SK-N-SH treated with all-trans-retinoic acid at 6 μM for 48 hours (cell line): ENCODE measurements around the gene BCAN.

Source experiments
- ATAC-seq: fragments of 200-7000 bp; cut with Tn5 transposase; 3 replicates; pipeline ENCODE4 v1.9.1; 2020; ENCODE audit warnings: mild to moderate bottlenecking, moderate library complexity
- ARNTL ChIP-seq: fragments of 450-650 bp; formaldehyde crosslinking; IDR thresholded peaks from 2 replicates; pipeline ENCODE4 v1.5.0; 2020; ENCODE audit warnings: low read depth, mild to moderate bottlenecking, moderate library complexity, borderline replicate concordance
- GLIS3 ChIP-seq: fragments of 250-450 bp; sonication (Bioruptor Pico); IDR thresholded peaks from 2 replicates; pipeline ENCODE4 v1.5.0; 2020; ENCODE audit warnings: mild to moderate bottlenecking, moderate library complexity
- ISL1 ChIP-seq: fragments of 250-450 bp; sonication (Bioruptor Pico); IDR thresholded peaks from 2 replicates; pipeline ENCODE4 v2.1.2; 2022; ENCODE audit warnings: mild to moderate bottlenecking, moderate library complexity
- OSR1 ChIP-seq: fragments of 250-450 bp; sonication (Bioruptor Pico); IDR thresholded peaks from 2 replicates; pipeline ENCODE4 v1.8.0; 2022; ENCODE audit warnings: moderate library complexity, mild to moderate bottlenecking, inconsistent platforms
- RARB ChIP-seq: fragments of 250-450 bp; sonication (Bioruptor Pico); IDR thresholded peaks from 2 replicates; pipeline ENCODE4 v1.8.0; 2021; ENCODE audit warnings: mild to moderate bottlenecking, moderate library complexity
- SNAI2 ChIP-seq: fragments of 250-450 bp; sonication (Bioruptor Pico); IDR thresholded peaks from 2 replicates; pipeline ENCODE4 v1.5.0; 2020; ENCODE audit warnings: mild to moderate bottlenecking, moderate library complexity
- TOX ChIP-seq: fragments of 250-450 bp; sonication (Bioruptor Pico); IDR thresholded peaks from 2 replicates; pipeline ENCODE4 v1.8.0; 2021; ENCODE audit warnings: mild to moderate bottlenecking, moderate library complexity, borderline replicate concordance
- ZC3H10 ChIP-seq: fragments of 250-450 bp; sonication (Bioruptor Pico); IDR thresholded peaks from 2 replicates; pipeline ENCODE4 v1.5.1; 2021; ENCODE audit warnings: mild to moderate bottlenecking, moderate library complexity
- ZFP3 ChIP-seq: fragments of 250-450 bp; sonication (Bioruptor Pico); IDR thresholded peaks from 2 replicates; pipeline ENCODE4 v1.5.0; 2020; ENCODE audit warnings: mild to moderate bottlenecking, moderate library complexity
- ZFP30 ChIP-seq: fragments of 450-650 bp; formaldehyde crosslinking; IDR thresholded peaks from 2 replicates; pipeline ENCODE4 v1.5.0; 2022; ENCODE audit warnings: mild to moderate bottlenecking, moderate library complexity
- ZNF8 ChIP-seq: fragments of 450-650 bp; formaldehyde crosslinking; IDR thresholded peaks from 2 replicates; pipeline ENCODE4 v1.5.0; 2020; ENCODE audit warnings: mild to moderate bottlenecking, moderate library complexity
- TF ChIP-seq, protein P1 (sequence below): fragments of 250-450 bp; sonication (Bioruptor Pico); IDR thresholded peaks from 2 replicates; pipeline ENCODE4 v1.5.1; 2020; ENCODE audit warnings: low read depth, mild to moderate bottlenecking, moderate library complexity
- TF ChIP-seq, protein P2 (sequence below): fragments of 250-450 bp; sonication (Bioruptor Pico); IDR thresholded peaks from 2 replicates; pipeline ENCODE4 v1.8.0; 2020; ENCODE audit warnings: mild to moderate bottlenecking, moderate library complexity, borderline replicate concordance
- TF ChIP-seq, protein P3 (sequence below): fragments of 250-450 bp; sonication (Bioruptor Pico); IDR thresholded peaks from 2 replicates; pipeline ENCODE4 v1.5.1; 2021; ENCODE audit warnings: mild to moderate bottlenecking, moderate library complexity
- TF ChIP-seq, protein P4 (sequence below): fragments of 250-450 bp; sonication (Bioruptor Pico); IDR thresholded peaks from 2 replicates; pipeline ENCODE4 v1.8.0; 2021; ENCODE audit warnings: low read depth, mild to moderate bottlenecking, moderate library complexity, borderline replicate concordance

Gene BCAN

DNA sequence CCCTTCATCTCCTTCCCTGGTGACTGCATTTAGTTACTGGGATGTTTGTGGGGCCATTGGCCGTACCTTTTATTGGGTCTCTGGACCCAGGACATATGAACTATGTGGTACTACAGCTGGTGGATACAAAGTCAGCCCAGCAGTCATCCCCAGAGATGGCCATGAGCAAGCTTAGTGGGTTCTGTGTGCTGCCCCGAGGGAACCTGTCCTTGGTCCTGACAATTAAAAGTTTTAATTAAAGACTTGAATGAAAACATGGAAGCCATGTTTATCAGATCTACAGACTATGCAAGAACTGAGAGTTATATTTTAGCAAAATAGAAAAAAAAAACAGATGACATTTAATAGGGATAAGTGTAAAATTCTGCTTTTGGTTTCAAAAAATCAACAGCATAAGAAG is 38.1 kb downstream of the BCAN start:
- TF ChIP-seq ZFP30 (CRISPR knock-in tag) (no peak), GLIS3 (CRISPR knock-in tag) (no peak)
- ATAC-seq, result no peak

DNA sequence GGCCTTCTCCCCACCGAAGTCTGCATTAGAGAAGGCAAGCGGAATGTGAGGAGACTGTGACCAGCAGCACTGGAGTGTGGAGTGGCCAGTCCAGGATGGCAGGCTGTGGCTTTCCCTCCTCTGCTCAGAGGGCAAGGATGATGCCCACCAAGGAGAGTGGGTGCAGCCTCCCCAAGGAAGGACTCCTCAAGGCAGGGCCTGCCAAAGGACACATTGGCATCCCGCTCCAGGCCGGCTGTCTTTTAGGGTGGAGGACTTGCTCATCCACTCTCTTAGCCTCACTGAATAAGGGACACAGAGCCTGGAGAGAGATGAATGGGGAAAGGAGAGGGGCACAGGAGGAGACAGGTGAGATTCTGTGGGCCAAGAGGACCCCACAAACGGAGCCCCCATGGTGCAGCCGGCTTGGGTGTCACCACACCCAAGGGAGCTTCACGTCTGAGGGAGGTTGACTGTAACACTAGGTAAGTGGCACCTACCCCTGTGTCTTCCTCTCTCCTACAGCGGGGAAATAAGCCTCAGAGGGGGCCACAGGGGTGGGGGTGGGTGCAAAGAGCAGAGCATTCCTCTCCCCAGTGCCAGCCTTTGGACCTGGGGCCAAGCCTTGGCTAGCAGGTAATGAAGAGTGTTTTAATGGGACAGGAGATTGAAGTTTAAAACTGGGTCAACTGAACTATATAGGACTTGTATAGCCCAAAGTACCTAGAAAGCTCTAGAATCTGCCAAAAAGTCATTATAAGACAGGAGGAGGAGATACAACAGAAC is 39.5 kb downstream of the BCAN start:
- no peak for ATAC-seq
- TF ChIP-seq ISL1, result no peak
- no peak for TF ChIP-seq SNAI2 (CRISPR knock-in tag)
- no peak for TF ChIP-seq RARB
- TF ChIP-seq, protein P1, sequence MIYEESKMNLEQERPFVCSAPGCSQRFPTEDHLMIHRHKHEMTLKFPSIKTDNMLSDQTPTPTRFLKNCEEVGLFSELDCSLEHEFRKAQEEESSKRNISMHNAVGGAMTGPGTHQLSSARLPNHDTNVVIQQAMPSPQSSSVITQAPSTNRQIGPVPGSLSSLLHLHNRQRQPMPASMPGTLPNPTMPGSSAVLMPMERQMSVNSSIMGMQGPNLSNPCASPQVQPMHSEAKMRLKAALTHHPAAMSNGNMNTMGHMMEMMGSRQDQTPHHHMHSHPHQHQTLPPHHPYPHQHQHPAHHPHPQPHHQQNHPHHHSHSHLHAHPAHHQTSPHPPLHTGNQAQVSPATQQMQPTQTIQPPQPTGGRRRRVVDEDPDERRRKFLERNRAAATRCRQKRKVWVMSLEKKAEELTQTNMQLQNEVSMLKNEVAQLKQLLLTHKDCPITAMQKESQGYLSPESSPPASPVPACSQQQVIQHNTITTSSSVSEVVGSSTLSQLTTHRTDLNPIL (CRISPR knock-in tag), result no peak
- no peak for TF ChIP-seq OSR1 (CRISPR knock-in tag)
- no peak for TF ChIP-seq ARNTL (CRISPR knock-in tag)
- no peak for TF ChIP-seq ZNF8 (CRISPR knock-in tag)
- TF ChIP-seq, protein P2, sequence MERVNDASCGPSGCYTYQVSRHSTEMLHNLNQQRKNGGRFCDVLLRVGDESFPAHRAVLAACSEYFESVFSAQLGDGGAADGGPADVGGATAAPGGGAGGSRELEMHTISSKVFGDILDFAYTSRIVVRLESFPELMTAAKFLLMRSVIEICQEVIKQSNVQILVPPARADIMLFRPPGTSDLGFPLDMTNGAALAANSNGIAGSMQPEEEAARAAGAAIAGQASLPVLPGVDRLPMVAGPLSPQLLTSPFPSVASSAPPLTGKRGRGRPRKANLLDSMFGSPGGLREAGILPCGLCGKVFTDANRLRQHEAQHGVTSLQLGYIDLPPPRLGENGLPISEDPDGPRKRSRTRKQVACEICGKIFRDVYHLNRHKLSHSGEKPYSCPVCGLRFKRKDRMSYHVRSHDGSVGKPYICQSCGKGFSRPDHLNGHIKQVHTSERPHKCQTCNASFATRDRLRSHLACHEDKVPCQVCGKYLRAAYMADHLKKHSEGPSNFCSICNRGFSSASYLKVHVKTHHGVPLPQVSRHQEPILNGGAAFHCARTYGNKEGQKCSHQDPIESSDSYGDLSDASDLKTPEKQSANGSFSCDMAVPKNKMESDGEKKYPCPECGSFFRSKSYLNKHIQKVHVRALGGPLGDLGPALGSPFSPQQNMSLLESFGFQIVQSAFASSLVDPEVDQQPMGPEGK, result no peak
- TF ChIP-seq, protein P3, sequence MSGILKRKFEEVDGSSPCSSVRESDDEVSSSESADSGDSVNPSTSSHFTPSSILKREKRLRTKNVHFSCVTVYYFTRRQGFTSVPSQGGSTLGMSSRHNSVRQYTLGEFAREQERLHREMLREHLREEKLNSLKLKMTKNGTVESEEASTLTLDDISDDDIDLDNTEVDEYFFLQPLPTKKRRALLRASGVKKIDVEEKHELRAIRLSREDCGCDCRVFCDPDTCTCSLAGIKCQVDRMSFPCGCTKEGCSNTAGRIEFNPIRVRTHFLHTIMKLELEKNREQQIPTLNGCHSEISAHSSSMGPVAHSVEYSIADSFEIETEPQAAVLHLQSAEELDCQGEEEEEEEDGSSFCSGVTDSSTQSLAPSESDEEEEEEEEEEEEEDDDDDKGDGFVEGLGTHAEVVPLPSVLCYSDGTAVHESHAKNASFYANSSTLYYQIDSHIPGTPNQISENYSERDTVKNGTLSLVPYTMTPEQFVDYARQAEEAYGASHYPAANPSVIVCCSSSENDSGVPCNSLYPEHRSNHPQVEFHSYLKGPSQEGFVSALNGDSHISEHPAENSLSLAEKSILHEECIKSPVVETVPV (CRISPR knock-in tag), result no peak
- no peak for TF ChIP-seq ZFP3 (CRISPR knock-in tag)
- TF ChIP-seq ZC3H10 (CRISPR knock-in tag), result no peak
- no peak for TF ChIP-seq GLIS3 (CRISPR knock-in tag)
- no peak for TF ChIP-seq TOX (CRISPR knock-in tag)
- TF ChIP-seq, all 23 proteins: peak for 0

DNA sequence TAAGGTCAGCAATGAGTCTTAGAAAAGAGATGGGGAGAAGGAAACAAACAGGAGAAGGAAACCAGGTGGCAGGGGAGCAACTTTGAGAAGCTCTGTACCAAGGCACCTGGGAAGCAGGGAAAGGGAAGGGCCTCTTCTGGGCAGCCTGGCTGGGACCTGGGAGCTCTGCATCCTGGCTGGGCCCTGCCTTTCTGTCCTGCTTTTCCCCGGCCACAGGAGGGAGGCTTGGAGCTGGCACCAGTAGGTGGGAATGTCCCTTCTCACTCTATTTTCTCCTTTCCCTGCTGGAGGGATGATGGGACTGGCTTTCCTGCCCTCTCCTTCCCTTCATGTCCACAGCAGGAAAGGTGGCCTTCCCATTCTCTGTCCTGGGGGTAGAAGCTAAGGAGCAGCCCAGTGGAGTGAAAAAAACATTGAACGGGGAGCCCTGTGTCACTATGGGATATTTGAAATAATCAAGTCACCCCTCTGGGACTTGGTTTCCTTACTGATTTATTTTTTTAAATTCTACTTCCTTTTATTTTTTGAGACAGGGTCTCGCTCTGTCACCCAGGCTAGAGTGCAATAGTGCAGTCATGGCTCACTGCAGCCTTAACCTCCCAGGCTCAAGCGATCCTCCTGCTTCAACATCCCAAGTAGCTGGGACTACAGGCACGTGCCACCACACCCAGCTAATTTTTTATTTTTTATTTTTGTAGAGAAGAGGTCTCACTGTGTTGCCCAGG is 40.4 kb downstream of the BCAN start:
- ATAC-seq, result peak; percentile 25
- TF ChIP-seq, protein P4, sequence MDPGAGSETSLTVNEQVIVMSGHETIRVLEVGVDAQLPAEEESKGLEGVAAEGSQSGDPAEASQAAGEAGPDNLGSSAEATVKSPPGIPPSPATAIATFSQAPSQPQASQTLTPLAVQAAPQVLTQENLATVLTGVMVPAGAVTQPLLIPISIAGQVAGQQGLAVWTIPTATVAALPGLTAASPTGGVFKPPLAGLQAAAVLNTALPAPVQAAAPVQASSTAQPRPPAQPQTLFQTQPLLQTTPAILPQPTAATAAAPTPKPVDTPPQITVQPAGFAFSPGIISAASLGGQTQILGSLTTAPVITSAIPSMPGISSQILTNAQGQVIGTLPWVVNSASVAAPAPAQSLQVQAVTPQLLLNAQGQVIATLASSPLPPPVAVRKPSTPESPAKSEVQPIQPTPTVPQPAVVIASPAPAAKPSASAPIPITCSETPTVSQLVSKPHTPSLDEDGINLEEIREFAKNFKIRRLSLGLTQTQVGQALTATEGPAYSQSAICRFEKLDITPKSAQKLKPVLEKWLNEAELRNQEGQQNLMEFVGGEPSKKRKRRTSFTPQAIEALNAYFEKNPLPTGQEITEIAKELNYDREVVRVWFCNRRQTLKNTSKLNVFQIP (CRISPR knock-in tag), result no peak
- TF ChIP-seq, protein P3 (CRISPR knock-in tag), result no peak
- TF ChIP-seq, protein P2, result no peak
- TF ChIP-seq, protein P1 (CRISPR knock-in tag), result no peak
- TF ChIP-seq ISL1, result no peak
- no peak for TF ChIP-seq ZFP30 (CRISPR knock-in tag)
